NCI-H2227 treated with DMSO at 0.1 percent for 48 hours (cell line): Measurements from ENCODE around the gene PAF1.

Experiments
- DNase-seq: peaks from one replicate; lab custom pipeline; 2025; lab: John Stamatoyannopoulos, UW

Gene PAF1

DNA sequence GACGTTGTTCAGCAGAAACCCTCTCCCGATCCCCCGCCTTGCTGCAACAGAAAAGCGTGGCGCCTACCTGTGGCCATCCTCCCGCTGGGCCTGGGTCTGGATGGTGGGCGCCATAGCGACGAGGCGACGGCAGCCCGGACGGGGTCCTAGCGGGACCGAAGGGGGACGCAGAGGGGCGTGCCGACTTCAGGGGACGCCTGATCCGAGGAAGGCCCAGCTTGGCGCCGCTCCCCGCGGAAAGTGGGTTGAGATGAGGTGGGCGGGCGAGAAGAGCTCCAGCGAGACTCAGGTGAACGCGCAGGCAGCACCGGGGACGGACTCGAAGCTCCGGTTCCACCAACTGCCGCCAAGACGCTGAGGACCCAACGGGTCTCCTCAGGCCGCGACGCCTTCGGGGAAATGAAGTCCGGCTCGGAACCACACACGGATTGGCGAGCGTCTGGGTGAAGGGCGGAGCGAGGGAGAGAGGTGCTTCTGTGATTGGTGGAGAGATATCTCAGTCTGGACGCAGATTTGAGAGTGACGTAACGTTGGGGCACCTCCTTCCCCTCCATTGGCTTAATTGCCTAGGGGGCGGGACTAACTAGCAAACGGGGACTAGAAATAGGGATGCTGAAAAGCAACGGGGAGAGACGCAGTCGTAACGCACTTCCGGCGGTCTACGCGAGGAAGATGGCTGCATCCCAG is at the start of gene PAF1, which contains the start of gene MED29:
Gene PAF1 (minus strand): TSS at position 356 of the 687 bp plus-strand sequence. CDS start 242 bp downstream, at position 114.
Gene MED29 (plus strand): TSS at position 628 of the 687 bp plus-strand sequence. CDS start 45 bp downstream, at position 673.
- DNase-seq: peak; percentile 100

GRCh38 chr19:39438270-39438934 is 47.5 kb upstream of the PAF1 start:
- DNase-seq: no peak

- no peak for DNase-seq
Observed at GRCh38 chr19:39436350-39436716, 45.4 kb upstream of the PAF1 start.

DNA sequence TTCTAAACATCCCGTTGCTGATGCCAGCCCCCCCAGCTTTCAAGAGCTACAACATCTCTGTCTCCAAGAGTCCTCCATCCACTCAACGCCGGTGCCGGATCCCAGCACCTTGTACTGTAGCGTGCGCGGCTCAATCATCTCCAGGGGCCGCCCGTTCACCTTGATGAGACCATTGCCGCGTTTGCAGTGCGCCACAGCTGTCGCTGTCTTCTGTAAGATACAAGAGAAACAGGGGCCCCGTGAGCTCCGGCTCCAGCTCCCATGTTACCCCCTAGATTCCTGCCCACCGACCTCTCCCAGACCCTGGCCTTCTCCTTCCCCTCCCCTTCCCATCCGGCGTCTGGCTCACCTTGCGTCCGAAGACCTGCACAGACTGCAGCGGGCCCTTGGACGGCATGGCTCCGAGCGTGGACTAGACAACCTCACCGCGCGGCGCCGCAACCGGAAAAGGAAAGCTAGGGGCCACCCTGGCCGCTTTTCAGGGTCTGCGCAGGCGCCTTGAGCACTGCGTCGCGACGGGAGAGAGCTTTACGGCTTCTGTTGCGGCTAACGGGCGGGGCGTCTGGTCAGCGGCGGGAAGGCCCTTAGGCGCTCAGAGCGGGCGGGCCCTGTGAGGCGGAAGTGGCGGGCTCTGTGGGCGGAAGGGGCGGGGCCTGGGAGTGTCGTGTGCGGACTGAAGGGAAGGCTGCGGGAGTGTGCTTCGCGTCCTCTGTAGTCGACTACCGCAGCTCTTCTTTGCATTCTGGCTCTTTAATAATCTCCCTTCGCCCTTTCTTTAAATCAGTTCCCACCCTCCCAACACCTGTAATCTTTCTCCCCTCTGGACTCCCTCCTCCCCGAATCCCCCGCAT is 44.8 kb upstream of the PAF1 start, which contains the start of gene RPS16:
Gene RPS16 (minus strand): TSS at position 451 of the 851 bp plus-strand sequence. CDS start 54 bp downstream, at position 397.
- peak; percentile 100 for DNase-seq

- no peak for DNase-seq
Observed at GRCh38 chr19:39434123-39435076, 43.5 kb upstream of the PAF1 start.

GRCh38 chr19:39433480-39434079 is 42.7 kb upstream of the PAF1 start:
- DNase-seq: no peak

GRCh38 chr19:39432677-39433025 is 41.7 kb upstream of the PAF1 start:
- no peak for DNase-seq

DNA sequence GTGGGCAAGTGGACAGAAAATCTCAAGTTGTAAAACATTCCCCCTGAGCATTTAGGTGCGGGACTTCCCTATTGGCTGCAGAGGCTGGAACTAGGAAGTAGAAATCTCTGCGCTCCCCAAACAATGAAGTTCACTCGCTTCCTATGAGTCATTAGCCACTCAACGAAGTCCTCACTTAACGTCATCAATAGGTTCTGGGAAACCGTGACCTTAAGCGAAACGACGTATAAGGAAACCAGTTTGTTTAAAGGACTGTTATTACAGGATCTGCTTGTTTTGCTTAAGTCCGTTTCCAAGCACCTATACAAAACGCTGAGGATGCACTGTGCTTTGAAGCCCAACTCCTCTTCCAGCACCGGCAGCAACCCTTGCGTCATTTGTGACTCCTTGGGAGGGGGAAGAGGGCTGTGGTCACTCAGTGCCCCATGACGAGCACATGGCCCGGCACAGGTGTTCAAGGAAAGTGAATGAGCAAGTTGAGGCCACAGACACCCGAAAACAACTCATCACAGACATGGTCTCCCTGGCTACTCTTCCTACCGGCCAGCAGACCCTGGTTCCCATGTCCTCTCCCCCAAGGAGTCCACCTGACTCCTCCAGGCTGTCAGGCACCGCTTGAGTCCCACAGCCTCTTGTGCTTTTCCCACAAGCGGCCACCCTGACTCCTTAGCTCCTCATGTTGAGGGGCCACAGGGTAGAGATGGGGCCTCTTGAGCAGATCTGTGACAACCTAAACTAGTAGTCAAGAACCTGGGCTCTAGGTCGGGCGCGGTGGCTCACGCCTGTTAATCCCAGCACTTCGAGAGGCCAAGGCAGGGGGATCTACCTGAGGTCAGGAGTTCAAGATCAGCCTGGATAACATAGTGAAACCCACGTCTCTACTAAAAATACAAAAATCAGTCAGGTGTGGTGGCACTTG is 40.0 kb upstream of the PAF1 start:
- peak; percentile 77 for DNase-seq

- DNase-seq: peak; percentile 72
Observed at GRCh38 chr19:39428283-39429112, 37.6 kb upstream of the PAF1 start.

GRCh38 chr19:39427707-39428106 is 36.8 kb upstream of the PAF1 start:
- DNase-seq: no peak

DNA sequence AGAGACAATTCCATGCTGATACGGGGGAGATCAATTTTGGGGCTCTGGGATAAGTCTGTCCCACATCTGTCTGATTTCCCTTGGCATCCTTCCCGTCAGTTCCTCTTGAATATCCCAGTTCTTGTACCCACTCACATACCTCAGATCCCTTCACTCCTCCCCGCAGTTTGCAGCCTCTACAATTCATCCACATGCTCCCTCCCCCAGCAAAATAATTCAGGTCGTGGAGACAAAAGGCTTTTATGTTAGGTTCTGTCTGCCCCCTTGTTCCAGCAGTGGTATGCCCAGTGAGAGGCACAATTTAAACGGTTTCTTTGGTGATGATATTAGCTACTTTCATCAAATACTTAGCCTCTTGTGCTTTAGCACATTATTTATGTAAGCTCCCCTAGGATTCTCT is 35.3 kb upstream of the PAF1 start:
- peak; percentile 72 for DNase-seq

GRCh38 chr19:39425744-39426143 is 34.8 kb upstream of the PAF1 start:
- DNase-seq: no peak

GRCh38 chr19:39424934-39425333 is 34.0 kb upstream of the PAF1 start:
- no peak for DNase-seq

- no peak for DNase-seq
Observed at GRCh38 chr19:39423258-39424086, 32.6 kb upstream of the PAF1 start.

- no peak for DNase-seq
Observed at GRCh38 chr19:39422020-39422419, 31.1 kb upstream of the PAF1 start.

GRCh38 chr19:39420769-39421168 is 29.9 kb upstream of the PAF1 start:
- no peak for DNase-seq

DNA sequence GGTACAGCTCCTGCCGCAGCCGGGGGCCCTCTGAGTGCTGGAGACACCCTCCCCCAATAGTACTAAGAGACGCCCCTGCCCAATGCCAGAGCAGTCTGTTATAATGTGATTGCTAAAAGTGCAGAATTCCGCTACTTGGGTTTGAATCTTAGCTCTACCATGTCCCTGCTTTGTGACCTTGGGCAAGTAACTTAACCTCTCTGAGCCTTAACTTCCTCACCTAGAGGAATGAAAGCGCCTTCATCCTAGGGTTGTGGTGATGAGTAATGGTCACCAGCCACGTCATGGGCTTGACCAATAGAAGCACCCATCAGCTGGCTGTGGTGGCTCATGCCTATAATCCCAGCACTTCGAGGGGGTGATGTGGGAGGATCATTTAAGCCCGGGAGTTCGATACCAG is 28.1 kb upstream of the PAF1 start:
- no peak for DNase-seq
